GM19238 (cell line): ENCODE measurements around the gene PTPRR.
"Not testable (repeated sequence)": the region's sequence is repeated elsewhere in the genome, so short reads cannot be mapped to it uniquely, and the experiment has no call there.

Experiments used
- DNase-seq: peaks from one replicate; pipeline ENCODE4 v3.0.0; 2011; ENCODE audit warnings: low spot score; ENCODE audit not compliant: insufficient read length

Gene PTPRR

DNA sequence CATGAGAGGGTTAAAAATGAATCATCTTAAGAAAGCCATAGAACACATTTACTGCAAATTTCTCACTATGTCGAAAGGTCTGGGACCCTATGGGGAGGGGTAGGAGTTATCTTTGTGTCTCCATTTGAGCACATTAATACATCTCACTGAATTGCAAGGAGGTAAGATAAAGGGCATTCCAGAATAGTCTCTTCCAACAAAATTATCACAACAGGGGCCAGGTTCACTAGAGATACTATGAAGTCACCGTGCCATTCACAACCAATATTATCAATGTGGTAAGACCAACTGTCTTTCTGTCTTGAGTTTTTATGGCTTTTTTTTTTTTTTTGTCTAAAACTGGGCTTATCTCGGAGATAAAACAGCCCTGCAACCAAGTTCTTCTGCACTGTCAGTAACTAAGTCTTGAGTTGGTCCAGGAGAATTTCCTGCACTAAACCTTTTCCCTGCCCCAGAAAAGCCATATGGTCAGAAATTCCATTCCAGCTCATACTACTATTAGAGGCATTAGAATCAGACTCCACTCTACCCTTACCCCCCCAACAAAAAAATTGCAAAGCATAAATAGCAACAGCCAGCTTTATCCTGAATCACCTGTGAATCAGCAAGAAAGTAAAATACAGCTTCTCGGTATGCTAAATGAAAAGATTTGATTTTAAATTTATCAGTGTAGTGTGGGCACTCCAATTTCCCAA is 79.7 kb downstream of the PTPRR start:
- DNase-seq, result no peak

DNA sequence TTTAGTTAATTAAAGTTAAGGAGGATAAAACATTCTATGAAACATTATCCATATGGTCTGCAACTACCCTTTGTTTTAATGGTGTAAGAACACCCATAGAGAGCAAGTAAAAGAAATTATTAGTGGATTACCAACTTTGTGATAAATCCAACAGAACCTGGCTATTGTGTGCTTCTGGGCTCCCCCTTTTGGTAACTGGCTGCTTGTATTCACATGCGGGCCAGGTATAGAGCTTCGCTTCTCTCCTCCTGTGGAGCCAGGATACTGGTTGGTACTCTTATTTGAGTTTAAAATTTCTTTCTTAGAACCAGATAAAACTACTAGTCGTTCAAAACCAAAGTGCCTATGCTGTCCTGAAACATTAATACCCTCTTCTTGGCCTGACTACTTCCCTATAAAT is 81.0 kb downstream of the PTPRR start:
- no peak for DNase-seq

DNA sequence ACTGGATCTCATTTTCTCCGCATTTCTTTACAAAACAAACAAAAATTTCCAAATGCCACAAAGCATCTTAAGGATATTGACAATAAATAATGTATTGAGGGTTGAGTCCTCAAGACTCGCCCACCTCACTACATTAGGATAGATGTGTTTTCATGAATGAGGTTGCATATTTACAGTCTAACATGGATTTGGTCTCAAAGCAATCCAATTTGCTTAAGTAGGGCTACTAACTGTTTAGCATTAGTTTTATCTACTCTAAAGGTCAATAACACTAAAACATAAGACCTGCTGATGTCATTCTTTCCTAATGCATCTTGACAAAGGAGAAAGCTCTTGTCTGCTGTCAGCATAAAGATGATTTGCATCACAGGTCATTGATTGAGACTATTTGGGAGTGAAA is 82.4 kb downstream of the PTPRR start:
- DNase-seq, result no peak

DNA sequence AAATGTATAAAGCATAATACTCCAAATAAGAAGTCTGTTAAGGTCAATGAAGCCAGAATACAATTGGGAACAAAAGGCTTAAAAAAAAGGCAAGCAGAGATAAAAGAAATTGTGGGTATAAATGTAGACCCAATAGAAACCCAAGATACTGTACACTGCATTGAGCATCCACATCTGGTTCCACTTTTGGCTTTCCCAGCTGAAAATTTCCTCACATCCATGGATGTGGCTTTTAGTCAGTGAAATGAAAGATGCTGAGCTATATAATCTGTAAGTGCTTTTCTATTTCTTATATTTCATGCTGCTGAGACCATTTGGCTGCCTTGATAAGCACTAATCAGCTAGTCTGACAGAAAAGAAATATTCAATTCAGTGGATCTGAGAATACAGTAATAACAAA is 83.5 kb downstream of the PTPRR start:
- DNase-seq, result no peak

DNA sequence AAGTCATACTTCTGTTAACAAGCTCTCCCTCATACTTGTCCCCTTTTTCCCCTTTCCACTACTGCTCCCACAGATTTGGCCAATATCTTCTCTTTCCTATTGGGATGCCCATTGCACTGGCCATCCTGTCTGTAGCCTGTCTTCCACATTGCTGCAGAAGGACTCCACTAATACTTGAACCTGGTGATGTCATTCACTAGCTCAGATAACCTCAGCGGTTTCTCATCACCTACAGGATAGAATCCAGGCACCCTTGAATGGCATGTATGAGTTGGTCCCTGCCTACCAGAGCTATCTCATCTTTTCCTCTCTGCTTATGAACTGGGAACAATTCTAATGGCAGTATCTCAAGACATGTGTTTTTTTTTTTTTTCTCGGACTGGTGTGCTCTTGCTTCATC is 84.6 kb downstream of the PTPRR start:
- no peak for DNase-seq

DNA sequence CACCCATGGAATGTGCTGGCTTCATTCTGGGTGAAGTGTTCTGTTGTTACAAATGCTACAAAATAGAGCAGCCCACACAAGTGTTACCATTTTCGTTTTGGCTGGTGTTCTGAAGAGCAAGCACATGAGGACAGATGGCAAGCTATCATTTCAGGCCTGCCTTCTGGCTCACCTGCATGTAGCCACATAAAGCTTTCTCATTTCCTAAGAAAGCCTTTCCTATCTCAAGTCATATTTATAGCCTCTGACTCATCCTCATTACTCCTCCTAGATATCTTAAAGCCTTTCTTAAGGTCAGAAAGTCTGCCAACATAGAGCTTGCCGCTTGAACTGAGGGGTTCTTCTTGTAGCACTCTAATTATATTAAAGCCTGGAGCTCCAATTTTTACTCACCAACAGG is 89.0 kb downstream of the PTPRR start:
- DNase-seq, result no peak

DNA sequence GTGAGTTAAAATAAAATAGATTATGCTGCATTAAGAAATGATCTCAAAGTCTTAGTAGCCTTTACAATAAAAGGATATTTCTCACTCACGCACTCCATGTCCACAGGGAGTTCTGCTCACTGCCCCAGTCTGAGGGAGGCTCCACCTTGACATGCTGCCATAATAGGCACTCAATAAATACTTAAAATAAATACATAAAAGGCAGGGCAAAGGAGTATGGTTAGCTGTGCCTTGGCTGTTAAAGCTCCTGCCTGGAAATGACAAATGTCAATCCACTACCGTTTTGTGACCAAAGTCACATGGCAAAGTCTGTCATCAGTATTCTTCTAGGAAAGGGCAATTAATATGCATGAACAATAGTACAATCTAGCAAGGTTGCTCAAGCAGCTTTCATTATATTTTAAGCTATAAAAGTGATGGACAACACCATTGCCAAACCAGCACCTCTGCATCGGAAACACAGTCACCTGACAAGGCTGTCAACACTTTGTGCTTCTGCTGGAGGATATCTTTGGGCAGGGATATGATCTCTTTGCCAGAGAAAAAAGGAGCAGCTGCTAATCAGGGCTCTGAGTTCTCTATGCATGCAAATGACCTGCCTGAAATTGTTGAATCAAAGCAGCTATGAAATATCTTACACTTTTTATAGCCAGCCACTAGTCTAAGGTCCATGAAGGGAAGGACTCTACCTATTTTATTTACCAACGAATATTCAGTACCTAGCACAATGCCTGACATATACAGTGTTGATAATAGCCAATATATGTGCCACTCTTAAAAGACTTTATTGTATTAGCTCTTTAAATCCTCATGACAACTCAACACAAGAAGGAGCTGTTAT is 90.1 kb downstream of the PTPRR start:
- DNase-seq, result no peak

DNA sequence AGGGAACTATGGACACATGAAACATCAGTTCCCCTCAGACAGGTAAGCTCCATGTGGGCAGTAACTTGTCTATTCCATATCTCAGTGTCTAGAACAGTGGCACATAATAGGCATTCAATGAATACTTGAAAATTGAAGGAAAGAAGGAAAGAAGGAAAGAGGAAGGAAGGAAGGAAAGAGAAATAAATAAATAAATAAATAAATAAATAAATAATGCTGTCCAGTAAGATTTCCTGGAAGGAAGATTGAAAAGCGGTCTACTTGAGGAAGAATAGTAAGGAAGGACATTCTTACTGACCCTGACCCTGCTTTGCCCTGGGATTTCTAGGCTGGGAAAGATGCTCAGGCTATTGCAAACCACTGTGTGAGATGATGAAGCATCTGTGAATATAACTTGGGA is 91.5 kb downstream of the PTPRR start:
- DNase-seq, result no peak

DNA sequence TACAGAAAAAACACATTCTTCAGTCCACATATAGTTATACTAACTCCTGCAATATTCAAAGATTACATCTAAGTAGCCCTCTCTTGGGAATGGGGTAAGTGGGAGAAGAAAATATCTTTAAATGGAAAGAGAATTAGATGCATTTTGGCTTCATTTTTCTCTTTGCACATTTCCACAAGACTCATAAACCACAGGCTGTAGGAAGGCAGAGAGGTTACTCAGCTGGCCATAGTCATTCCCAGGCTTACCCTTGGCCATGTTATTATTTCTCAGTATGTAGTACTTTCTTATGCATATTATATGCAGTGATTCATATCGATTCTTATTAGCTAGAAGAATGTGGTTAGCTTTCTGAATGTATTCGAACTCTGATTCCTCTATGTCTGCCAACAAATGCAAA is 92.2 kb downstream of the PTPRR start:
- DNase-seq, result no peak

DNA sequence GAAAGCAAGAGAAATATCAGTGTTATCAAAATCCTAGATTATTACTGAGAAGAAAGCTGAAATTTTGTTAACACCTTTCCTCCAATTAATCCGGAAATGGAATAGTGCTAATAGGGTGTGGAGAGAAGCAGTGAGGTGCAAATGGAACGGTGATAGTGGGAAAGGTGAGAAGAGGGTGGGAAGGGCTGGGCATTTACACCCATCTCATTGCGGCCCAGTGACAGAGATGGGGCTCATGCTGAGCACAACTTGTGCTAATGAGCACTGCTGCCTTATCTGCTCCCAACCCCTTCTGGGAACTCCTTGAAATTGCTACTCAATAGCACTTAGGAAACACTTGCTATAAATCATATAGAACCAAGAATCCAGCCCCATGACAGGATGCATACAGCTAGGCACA is 94.4 kb downstream of the PTPRR start:
- DNase-seq, result no peak

DNA sequence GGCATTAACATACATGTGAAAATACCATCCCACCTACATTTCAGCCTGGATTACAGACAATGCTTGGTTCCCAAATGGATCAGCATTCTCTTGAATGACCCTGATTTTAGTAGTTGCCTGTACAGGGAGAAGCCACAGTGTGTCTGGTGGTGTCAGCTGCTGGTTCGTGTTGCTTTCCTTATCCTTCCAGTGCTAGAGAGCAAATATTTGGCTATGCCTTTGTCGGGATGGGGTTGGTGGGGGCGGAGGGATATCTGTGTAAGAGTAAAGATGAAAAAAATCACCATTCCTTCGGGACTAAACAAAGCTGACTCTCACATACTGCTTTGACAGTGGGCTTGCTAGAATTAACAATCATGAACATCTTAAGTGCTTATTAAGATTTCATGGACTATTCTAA is 96.0 kb downstream of the PTPRR start:
- no peak for DNase-seq

DNA sequence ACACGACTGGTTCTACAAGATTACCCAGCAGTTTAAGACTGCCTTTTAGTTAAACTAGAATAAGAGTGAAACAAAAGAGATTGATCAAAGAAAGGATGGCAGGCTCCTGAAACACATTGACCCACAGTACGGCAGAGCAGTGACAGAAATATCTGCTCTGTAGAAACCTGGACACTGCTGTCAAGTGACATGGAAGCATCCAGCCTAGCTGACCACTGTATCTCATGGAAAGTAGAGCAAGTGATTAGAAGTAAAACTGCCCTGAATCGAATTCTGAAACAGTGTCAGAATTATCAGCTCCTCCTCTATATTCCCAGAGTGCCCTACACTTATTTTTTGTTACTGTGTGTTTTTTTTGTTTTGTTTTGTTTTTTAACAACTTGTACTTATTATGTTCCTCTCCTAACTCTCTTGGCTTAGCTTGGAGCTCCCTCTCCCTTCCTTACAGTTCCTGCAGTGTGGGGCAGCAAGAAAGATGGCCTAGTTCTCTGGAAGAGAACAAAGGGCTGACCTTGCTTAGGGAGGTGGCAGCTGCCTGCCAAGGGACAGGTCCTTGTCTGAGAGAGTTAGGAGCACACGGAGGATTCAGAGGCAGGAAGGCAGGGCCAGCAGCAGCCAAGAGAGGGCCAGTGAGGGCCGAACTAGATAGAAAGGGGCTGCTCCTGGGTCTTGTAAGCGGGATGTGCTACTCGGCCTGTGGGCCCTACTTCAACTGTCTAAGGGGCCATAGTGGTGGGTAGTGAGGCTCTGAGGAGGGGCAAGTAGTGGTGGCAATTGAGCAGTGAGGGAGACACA is 97.2 kb downstream of the PTPRR start:
- no peak for DNase-seq

DNA sequence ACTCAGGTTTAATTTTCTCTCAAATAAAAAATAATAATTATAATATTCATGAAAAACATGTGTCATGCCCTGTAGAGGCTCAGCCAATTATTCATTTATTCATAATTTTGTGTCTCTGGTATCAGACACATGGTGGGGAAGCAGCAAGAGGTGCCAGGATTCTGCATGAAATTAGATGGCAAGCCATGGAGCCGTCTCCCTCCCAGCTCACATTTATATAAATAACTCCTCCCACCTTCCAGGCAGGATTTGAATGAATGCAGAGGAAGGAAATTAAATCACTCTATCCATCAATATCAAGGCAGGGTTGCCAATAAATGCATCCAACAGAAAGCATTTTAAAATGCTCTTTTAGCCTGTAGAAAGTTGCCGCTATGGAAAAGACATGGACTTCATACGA is 98.1 kb downstream of the PTPRR start:
- no peak for DNase-seq

DNA sequence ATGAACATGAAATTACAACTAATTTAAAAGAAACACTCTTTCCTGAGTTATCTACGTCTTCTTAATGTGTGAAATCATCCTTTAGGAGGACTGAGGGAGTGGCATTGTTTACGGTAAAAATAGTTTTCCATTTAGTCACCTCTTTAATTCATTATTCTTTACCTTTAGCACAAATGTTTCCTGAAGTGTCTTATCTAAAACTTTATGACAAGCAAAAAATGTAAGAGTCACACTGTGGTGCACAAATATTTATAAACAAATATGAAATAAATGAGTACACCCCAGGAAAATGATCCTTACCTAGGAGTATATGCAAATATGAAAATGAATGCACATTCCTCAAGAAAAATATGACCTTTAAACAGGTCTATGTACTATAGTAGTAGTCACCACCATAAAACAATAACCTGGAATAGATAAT is 104.6 kb downstream of the PTPRR start:
- no peak for DNase-seq

DNA sequence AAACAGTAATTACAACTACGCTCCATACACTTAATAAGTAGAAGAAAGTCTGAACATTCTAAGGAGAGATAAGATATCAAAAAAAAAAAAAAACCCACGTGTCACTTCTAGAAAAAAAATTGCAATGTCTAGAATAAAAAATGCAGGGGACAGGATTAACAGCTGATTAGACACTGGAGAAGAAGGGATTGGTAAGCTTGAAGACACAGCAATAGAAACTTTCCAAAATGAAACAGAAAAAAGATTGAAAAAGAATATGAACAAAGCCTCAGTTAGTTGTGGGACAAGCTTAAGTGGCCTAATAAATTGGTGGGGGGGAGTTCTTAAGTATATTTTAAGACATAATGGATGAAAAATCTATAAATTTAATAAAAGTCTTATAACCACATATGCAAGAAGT is 105.5 kb downstream of the PTPRR start:
- no peak for DNase-seq

DNA sequence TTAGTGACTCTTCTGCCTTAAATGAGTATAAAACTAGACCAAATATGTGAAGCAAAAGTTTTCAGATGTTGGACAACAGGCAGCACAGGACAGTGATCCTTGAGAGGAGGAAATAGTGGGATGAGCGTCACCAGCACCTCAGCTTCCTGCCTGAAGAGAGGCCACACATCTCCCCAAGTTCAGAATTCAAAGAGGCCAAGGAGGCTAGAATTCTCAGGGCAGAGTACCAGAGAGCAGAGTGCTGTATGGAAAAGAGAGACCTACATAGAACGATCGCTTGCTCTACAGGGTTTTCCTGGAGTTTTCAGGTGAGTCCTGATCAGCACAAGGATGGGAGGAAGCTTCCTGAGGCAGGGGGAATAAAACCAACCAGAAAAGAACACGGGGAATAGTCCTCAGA is 107.0 kb downstream of the PTPRR start:
- no peak for DNase-seq

DNA sequence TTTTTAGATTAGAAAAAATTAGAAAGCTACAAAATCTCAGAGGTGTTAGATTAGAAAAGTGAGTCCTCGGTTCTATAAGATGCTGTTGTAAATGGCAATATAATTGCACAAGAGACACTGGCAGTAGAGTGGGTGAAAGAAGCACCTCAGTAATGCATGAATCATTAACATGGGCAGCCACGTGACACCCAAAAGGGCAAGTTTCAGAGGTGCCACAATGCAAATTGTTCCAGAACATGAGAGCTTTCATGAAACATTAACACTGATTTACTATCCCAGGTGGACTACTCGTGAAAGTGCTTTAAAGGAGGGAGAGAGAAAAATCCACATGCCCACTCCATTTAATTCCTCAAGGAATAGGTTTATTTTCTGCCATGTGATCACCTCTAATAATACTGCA is 108.4 kb downstream of the PTPRR start:
- no peak for DNase-seq

DNA sequence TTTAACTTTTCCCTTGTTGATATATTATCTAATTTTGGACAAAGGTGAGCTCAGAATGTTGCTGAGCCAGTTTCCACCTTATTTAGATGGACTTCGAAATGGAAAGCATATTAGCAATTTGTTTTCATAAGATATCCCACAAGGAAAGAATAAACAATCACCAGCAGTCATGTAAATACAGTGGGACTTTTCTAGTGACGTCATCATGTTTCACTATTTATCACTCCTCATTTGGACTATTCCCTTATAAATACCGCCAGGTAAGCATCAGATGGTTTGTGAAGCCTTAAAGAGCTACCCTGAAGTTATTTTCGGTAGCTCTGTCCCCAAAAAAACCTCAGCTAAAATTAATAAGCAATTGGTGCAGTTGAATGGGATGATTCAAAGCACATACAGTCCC is 110.7 kb downstream of the PTPRR start:
- DNase-seq, result no peak

DNA sequence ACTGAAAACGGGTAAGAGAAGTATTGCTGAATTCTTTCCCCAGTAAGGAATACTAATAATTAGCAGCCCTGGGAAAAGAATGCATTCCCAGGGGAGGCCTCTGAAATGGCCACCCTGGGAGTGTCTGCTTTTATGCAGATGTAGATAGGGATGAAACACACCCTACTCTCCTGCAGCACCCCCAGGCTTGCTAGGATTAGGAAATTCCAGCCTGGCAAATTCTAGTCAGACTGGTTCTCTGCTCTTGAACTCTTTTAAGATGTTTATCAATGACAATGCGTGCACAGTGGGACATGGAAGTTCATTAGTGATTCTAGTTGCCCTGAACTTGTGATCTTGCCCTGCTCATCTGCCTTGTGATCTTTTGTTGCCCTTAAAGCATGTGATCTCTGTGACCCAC is 112.5 kb downstream of the PTPRR start:
- not testable (repeated sequence) for DNase-seq

DNA sequence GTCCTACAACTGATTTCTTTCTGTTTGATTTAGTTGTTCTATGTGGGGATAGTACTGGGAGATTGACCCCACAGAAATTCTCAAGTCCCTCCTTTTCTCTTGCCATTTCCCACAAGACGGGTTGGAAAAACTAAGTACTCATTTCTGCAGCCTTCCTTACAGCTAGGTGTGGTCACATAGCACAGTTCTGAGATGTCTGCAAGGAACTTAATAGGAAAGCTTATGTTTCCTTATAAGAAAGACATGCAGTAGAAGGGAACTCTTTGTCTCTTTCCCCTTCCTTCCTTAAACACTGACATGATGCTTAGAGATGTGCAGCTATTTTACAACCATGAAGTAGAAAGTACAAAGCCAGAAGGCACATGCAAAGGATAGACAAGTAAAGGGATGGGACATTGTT is 113.7 kb downstream of the PTPRR start:
- no peak for DNase-seq

DNA sequence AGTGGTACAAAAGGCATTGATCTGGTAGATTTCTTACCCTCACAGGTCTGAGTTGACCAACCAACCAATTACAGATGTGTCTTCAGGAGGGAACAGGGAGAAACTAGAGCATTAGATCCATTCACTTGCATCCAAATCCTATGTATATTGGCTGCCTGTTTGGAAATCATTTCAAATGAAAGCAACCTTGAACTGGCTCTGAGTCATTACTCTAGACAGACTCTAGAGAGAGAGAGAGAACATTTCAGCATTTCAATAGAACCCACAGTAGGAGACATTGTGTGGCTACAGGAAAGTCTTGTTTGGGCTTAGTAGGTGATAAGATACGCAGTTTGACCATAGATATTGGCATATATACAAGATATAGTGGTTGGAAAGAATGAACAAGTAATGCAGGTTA is 114.5 kb downstream of the PTPRR start:
- DNase-seq, result no peak
